ENCODE data around the gene PPP1R18.
"Not testable (repeated sequence)": the region's sequence is repeated elsewhere in the genome, so short reads cannot be mapped to it uniquely, and the experiment has no call there.

PPP1R18 gene

DNA sequence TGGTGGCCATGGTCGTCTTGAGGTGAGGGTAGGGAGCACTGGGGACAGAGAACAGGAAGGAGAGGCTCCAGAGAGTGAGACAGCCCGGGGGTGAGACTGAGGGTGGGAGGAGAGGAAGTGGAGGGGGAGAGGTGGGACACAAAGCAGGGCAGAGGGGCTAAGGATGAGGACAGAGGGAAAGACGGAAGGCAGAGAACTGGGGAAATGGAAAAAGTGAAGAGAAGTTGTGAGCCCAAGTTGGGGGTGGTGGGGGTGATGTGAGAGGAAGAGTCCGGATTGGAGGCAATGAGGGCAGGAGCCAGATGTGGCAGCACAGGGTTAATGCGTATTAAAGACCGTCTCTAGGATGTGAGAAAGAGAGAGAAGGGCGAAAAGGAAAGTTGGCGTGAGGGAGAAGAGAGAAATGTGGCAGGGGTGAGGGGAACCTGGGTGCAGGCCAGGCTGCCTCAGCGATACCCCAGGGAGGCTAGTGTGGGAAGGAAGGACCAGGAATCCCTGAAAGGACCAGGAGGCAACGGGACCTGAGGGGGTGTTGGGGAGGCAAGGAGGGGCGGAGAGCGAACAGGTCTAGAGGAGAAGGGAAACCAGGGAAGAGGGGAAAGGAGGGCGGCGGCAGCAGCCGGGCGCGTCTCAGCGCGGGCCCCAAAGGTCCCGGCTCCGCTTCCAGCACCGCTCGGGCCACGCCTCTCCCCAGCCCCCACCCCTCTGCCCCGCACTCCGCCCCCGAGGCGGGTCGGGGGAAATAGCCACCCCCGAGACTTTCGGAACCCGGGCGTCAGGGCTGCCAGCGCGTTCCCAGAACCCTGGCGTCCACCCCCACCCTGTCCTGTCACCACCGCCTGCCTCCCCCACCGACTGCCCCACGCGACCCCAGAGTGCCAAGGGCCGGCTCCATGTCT is at the start of gene PPP1R18:
Gene PPP1R18 (minus strand): TSS at position 637 of the 899 bp plus-strand sequence. CDS start 627 bp downstream, at position 10.
- FAIRE-seq: no peak

DNA sequence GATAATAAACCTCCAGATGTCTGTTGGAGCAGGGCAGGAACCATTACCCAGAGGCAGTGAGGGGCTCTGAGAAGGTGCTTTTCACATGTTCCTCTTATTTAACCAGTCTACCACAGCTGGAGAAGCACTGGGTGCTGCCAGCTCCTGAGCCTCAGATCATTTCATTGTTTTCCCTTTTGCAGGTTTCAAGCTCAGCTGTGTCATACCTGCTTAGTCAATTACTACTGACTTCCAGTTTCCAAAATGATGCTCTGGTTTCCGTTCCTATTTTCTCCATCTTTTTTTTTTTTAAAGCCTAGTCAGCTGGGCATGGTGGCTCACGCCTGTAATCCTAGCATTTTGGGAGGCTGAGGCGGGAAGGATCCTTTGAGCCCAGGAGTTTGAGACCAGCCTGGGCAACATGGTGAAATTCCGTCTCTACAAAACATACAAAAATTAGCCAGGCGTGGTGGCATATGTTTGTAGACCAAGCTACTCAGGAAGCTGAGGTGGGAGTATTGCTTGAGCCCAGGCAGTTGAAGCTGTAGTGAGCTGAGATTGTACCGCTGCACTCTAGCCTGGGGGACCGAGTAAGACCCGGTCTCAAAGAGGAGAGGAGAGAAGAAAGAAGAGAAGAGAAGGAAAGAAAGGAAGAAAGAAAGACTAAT is 49.3 kb upstream of the PPP1R18 start:
- FAIRE-seq: no peak

DNA sequence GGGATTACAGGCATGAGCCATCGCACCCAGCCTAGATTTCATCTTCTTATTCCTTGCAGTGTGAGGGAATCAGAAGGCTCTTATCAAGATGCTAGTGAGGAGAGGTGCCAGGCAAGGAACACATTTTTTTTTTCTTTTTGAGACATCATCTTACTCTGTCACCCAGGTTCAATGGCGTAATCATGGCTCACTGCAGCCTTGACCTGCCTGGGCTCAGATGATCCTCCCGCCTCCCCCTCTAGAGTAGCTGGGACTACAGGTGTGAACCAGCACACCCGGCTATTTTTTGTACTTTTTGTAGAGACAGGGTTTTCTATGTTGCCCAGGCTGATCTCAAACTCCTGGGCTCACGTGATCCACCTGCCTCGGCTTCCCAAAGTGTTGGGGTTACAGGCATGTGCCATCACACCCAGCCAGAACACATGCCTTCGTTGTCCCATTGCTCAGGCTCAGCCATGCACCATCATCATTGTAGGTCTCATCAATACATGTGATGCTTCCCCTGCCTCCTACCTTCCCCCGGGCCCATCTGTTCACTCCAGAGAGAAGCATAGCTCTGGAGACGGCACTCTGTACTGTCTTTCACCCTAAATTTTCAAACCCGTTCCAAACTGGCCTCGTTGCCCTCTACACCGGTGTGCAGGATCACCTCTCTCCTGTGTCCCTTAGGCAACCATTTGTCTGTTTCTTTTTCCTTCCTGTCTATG is 45.9 kb upstream of the PPP1R18 start:
- no peak for FAIRE-seq

DNA sequence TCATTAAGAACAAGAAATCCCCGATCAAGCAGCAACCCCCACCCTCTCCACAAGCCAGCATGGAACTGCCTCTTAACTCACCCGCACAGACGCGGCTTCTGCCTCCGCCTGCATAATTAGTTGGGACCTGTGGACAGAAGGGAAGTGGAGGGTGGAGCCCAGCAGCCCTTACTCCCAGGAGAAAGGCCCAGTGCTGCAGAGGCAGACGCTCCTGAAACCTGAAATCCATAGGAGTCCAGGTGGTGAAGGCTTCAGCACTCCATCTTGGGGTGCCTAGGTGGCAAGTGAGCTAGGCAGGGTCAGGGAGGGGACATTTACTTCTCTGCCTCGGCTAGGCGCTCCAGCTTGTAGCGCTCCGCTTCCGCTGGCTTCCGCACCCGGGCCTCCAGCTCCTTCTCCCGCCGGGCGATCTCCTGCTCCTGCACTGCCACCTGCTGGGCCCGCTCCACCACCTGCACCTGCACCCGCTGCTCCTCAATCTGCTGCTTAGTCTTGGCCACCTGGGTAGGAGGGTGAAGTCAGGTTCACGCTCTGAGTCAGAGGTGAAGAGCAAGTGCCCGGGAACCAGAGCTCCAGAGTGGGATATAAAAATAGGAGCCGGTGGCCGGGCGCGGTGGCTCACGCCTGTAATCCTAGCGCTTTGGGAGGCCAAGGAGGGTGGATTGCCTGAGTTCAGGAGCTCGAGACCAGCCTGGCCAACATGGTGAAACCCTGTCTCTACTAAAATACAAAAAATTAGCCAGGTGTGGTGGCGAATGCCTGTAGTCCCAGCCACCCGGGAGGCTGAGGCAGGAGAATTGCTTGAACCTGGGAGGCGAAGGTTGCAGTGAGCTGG is 44.4 kb upstream of the PPP1R18 start:
- no peak for FAIRE-seq

GRCh38 chr6:30727920-30728553 is 41.6 kb upstream of the PPP1R18 start:
- FAIRE-seq: no peak

DNA sequence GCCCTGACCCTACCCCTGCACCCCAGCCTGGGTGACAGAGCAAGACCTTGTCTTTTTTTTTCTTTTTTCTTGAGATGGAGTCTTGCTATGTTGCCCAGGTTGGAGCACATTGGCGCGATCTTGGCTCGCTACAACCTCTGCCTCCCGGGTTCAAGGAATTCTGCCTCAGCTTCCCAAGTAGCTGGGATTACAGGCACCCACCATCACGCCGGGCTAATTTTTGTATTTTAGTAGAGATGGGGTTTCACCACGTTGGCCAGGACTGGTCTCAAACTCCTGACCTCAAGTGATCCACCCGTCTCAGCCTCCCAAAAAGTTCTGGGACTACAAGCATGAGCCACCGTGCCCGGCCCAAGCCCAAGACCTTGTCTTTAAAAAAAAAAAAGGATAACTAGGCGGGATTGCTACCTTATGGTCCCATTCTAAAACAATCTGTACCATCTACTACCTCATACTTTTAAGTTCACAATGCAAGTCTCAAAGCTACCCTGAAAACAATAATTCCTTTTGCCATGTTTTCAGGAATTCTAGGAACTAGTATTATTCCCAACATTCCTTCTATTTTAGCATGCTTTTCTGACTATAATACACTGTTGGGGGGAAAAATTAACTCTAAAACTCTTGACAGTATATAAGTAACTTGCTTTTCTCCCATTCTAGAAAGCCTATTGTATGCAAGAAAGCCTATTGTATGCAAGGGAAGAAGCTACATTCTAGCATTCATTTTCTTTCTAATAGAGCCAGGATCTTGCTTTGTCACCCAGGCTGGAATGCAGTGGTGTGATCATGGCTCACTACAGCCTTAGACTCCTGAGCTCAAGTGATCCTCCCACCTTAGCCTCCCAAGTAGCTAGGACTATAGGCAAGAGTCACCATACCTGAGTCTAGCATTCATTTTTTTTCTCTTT is 40.3 kb upstream of the PPP1R18 start:
- FAIRE-seq: no peak

- FAIRE-seq: no peak
Measured at GRCh38 chr6:30725713-30726505, 39.5 kb upstream of the PPP1R18 start.

- no peak for FAIRE-seq
Measured at GRCh38 chr6:30724906-30725667, 38.6 kb upstream of the PPP1R18 start.

DNA sequence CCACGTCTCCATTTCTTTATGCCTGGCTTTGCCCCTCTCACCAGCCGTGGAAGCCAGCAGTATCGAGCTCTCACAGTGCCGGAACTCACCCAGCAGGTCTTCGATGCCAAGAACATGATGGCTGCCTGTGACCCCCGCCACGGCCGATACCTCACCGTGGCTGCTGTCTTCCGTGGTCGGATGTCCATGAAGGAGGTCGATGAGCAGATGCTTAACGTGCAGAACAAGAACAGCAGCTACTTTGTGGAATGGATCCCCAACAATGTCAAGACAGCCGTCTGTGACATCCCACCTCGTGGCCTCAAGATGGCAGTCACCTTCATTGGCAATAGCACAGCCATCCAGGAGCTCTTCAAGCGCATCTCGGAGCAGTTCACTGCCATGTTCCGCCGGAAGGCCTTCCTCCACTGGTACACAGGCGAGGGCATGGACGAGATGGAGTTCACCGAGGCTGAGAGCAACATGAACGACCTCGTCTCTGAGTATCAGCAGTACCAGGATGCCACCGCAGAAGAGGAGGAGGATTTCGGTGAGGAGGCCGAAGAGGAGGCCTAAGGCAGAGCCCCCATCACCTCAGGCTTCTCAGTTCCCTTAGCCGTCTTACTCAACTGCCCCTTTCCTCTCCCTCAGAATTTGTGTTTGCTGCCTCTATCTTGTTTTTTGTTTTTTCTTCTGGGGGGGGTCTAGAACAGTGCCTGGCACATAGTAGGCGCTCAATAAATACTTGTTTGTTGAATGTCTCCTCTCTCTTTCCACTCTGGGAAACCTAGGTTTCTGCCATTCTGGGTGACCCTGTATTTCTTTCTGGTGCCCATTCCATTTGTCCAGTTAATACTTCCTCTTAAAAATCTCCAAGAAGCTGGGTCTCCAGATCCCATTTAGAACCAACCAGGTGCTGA is 37.6 kb upstream of the PPP1R18 start:
- FAIRE-seq: not testable (repeated sequence)

- not testable (repeated sequence) for FAIRE-seq
Measured at GRCh38 chr6:30723159-30723842, 36.9 kb upstream of the PPP1R18 start.

DNA sequence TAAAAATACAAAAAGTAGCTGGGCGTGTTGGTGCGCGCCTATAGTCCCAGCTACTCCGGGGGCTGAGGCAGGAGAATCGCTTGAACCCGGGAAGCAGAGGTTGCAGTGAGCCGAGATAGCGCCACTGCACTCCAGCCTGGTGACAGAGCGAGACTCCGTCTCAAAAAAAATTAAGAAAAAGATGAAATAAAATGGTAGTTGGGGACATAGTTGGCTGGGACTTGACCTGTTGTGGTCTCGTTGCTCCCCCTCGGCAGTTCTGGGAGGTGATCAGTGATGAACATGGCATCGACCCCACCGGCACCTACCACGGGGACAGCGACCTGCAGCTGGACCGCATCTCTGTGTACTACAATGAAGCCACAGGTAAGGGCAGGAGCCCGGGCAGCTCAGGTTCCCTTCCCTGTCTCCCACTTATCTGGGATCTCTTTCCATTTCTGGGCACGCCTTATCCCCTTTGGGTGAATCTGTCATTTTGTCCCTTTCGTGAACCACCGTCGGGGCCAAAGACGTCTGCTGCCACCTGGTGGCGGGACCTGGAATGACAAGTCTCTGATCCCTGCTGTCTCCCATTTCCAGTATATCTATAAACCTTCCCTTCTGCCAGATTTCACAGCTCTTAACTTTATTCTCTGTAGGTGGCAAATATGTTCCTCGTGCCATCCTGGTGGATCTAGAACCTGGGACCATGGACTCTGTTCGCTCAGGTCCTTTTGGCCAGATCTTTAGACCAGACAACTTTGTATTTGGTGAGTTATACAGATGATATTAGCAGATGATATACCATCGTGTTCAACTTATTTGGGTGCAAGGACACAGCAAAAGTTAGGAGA is 36.1 kb upstream of the PPP1R18 start:
- no peak for FAIRE-seq

DNA sequence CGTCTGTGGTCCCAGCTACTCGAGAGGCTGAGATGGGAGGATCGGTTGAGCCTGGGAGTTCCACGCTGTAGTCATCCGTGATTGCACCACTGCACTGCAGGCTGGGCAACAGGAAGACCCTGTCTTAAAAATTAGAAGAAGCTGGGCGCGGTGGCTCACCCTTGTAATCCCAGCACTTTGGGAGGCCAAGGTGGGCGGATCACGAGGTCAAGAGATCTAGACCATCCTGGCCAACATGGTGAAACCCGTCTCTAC is 35.5 kb upstream of the PPP1R18 start:
- not testable (repeated sequence) for FAIRE-seq

- no peak for FAIRE-seq
Measured at GRCh38 chr6:30721198-30722024, 35.0 kb upstream of the PPP1R18 start.

DNA sequence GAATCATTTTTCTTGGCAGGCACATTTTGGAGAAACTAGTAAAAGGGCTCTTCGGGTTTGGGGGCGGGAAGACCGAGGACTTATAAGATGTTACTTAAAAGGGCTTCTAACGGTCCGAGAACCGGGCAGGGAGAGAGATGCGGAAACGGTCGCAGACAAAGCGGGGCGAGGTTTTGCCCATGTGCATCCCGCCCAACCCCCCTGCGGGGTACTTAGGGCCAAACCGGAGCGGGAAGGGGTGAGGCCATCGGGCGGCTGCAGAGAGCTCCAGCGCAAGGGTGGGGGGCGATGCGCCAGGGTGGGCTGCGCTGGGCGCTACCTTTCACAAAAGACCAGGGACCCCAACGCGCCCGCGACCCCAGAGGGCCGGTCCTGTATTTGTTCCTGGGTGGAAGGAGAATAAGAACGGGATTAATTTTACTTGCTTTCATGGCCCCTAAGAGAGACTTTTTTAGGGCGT is 34.3 kb upstream of the PPP1R18 start:
- no peak for FAIRE-seq

DNA sequence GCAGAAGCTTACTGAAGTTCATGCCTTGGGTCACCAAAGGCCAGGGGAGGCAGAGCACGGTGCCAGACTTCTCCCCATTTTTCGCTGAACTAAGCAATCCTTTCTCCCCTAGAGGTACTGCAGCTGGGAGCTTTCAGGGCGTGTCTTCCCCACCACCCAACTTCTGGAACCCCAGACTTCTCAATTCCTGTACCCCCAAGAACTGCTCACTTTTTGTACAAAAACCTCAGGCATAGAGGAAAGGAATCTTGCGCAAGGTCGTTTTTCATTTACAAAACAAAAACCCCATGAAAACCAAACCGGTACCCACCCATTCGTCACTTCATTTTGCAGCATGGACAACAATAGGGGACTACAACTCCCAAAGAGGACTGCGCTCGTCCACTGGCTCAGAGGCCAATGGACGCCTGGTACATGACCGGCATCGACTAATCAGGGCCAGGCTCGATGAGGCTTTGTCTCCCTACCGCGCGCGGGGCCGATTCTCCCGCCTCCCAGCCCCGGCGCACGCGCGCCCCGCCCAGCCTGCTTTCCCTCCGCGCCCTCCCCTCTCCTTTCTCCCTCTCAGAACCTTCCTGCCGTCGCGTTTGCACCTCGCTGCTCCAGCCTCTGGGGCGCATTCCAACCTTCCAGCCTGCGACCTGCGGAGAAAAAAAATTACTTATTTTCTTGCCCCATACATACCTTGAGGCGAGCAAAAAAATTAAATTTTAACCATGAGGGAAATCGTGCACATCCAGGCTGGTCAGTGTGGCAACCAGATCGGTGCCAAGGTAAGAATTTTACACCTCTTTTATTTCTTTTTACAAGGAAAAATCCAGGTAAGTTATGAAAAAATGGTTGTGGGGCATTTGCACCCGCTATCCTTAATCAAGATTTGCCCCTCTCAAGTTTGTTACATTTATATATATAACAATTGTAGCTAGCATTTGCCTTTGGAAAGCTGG is 33.6 kb upstream of the PPP1R18 start, which contains the start of gene TUBB:
Gene TUBB (plus strand): TSS at position 562 of the 947 bp plus-strand sequence. CDS start 155 bp downstream, at position 717.
- peak; percentile 92 for FAIRE-seq
